HG03175 (cell line): Measurements from ENCODE around the gene KRTAP1-5.
"Not testable (repeated sequence)": the region's sequence is repeated elsewhere in the genome, so short reads cannot be mapped to it uniquely, and the experiment has no call there.

ENCODE experiments used
- ATAC-seq: cut with Tn5 transposase; IDR thresholded peaks from one replicate; pipeline ENCODE4 v1.9.1; 2021; ENCODE audit warnings: mild to moderate bottlenecking, moderate library complexity; ENCODE audit not compliant: unreplicated experiment

KRTAP1-5 gene

DNA sequence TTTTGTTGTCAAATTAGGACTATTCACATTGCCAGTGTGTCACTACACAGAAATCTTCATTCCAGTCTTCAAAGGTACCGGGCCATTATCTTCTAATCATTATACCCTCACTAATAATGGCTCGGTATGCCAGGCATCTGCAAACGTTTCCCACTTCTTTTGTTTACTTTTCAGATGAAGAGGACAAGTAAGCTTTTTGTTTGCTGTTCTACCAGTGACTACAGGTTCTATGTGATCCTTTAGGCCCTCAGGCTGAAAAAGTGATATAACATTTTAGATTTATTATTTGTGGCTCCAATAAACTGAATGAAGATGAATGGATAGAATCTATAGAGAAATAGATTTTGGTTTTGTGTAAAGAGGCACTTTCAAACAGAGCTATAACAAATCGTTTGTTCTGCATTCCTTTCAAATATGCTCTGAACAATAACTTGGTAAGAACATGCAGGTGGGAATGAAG lies 17.7 kb downstream of the KRTAP1-5 start:
- ATAC-seq: no peak

DNA sequence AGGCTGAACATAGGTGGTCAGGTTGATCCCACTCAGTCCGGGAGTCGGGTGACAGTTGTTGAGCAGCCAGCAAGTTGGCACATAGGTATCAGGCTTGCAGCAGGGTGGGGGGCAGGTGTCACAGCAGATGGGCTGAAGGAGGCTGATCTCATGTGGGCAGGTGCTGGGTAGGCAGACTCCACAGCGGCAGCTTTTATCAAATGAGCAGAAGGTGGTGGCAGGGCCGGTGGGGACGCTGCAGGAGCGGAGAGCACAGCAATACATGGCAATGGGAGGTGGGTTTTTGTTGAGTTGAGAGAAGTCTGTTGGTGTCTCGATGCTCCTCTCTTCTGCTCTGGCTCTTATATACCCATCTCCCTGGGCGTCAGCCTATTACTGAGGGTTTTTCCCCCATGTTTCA lies 18.2 kb downstream of the KRTAP1-5 start, which contains the start of gene KRTAP3-1:
Gene KRTAP3-1 (minus strand): TSS at position 318 of the 400 bp plus-strand sequence. CDS start 54 bp downstream, at position 264.
- no peak for ATAC-seq

DNA sequence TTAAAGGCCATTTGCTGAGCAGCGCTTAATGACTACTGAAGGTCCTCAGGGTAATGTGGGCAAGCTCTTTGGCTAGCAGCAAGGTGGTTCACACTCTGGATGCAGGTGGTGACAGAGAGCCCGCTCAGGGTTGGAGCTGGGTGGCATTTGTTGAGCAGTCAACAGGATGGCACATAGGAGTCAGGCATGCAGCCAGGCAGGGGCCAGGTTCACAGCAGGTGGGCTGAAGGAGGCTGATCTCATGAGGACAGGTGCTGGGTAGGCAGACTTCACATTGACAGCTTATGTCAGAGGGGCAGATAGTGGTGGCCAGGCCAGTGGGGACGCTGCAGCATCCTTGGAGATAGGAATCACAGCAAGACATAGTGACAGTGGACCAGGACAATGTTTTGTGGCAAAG lies 22.6 kb downstream of the KRTAP1-5 start:
- no peak for ATAC-seq

DNA sequence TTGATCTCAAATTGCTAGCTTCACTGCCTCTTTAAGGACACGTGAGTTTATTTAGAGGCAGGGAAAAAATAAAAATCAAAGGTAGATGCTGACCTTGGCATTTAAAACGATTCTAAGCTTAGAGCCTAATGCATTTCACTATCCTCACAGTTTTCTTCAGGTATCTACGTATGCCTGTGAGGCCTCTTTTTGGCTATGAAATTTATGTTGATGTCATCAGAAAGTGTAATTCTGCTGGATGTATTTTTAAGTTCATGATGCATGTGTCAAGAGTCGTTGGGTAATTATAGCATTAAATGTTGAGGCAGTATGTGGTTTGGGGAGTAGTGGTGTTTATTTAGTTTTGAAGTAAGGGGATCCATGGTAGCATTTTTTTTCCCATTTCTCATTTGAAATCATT lies 23.1 kb downstream of the KRTAP1-5 start:
- no peak for ATAC-seq

DNA sequence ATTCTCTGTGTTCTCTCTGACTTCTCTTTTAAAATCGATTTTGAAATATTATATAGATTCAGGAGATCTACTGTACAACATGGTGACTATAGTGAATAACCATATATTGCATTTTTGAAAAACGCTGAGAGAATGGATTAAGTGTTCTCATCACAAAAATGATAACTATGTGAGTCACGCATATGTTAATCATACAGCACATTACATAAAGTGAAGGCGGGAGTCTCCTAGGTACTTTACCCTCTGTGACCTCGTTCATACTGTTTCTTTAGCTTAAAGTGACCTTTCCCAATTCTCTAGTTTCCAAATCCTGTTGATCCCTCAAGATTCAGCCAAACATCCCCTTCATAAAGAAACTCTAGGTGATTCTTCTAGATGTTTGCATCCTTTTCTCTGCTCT lies 24.2 kb downstream of the KRTAP1-5 start:
- ATAC-seq: no peak

DNA sequence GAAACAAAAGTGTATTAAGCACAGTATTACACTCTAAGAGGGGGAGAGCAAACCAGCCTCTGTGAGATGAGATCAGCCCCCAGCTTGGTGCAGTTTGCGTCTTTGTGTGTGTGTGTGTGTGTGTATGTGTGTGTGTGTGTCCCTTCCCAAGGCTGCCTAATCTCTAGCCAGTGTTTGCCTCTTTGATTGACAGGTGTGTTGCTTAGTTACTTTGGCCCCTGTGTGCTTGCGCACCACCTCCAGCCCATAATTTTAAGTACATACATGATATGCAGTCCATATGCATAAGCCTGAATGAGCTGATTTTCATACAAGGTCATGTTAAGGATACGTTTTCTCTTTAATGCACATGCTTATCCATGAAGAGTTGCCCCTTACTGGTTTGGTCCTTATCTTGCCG lies 25.2 kb downstream of the KRTAP1-5 start:
- ATAC-seq: no peak

DNA sequence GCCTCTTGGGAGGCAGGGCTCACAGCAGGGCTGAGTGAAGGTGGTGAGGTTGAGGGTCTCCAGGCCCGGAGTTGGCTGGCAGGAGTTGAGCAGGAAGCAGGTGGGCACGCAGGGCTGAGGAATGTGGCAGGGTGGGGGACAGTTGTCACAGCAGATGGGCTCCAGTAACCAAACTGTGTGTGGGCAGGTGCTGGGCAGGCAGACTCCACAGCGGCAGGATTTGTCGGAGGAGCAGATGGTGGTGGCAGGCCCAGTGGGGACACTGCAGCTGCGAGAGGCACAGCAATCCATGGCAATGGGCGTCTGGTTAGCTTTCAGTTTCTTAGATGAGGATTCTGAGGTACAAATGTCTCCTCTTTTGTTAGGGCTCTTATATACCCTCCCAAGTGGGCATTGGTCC lies 27.4 kb downstream of the KRTAP1-5 start, which contains the start of gene KRTAP3-2:
Gene KRTAP3-2 (minus strand): TSS at position 344 of the 400 bp plus-strand sequence. CDS start 53 bp downstream, at position 291.
- ATAC-seq: not testable (repeated sequence)

DNA sequence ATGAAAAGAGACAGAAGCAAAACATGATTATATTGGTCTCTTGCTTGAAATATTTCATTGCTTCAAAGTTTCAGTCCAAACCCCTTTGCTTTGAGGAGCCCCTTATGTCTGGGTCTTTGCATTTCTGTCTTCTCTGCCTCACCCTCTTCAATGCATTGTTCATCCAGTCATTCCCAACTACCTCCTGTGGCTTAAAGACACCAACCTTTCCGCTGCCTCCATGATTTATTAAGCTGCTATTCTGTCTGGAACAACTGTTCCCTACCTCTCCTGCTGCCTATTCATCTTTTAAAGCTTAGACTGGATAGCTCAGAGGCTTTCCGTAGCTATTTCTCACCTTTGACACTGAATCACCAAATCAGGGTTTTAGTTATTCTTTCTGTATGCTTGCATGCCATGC lies 29.6 kb downstream of the KRTAP1-5 start:
- no peak for ATAC-seq

DNA sequence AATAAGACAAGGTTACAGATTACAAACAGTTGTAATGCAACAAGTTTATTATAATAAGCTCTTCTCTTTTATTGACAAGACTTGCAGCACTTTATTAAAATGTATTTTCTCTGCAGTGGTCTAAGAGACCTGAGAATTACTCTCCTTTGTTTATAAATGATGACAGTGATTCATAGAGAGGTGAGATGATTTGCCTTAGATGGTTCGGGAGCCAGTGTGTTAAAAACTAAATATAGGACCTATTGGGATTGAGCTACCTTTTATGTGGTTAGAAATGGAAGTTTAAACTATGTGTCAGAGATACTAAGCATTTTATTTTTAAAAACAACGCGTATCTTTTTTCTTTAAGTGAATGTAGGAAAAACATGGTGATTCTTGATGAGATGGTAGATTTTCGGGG lies 30.2 kb downstream of the KRTAP1-5 start:
- no peak for ATAC-seq

DNA sequence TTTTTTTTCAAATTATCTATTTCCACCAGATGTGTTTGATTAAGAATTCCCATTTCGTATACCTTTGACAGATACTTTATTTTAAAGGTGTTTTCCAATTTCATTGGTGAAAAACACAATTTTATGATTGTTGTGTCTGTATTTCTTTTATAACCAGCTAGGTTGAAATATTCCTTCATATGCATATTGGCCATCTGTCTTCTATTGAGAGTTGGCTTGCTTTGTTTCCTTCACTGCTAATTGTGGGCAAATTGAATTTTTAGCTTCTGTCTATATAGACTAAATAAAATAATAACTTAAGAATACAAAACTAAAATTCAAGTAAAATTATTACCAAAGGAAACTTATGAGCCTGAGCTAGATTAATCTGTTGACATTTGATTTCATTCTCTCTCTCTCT lies 31.9 kb downstream of the KRTAP1-5 start:
- ATAC-seq: no peak

DNA sequence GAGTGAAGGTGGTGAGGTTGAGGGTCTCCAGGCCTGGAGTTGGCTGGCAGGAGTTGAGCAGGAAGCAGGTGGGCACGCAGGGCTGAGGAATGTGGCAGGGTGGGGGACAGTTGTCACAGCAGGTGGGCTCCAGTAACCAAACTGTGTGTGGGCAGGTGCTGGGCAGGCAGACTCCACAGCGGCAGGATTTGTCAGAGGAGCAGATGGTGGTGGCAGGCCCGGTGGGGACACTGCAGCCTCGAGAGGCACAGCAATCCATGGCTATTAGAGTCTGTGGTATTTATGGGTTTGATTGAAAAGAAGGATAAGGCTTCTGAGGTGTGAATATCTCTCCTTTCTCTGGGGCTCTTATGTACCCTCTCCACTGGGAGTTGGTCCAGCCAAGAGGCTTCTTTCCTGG lies 33.2 kb downstream of the KRTAP1-5 start, which contains the start of gene KRTAP3-3:
Gene KRTAP3-3 (minus strand): TSS at position 326 of the 400 bp plus-strand sequence. CDS start 67 bp downstream, at position 259.
- ATAC-seq: no peak

DNA sequence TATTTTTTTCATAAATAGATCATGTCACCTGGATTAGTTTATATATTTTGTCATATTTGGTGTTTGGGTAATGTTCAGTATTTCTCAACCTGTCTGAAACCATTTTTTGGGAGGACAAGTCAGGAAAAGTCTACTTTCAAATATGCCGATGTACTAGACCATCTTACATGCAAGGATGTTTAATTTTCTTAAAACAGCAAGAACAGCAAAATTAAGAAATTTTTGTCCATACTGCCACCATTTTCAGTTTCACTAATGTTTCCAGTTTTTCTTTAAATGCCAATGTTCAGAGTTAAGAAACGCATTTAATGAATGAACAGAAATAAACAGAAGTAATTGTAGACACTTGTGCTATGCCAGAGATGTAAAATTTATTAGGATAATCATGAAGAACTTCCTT lies 33.9 kb downstream of the KRTAP1-5 start:
- ATAC-seq: no peak

DNA sequence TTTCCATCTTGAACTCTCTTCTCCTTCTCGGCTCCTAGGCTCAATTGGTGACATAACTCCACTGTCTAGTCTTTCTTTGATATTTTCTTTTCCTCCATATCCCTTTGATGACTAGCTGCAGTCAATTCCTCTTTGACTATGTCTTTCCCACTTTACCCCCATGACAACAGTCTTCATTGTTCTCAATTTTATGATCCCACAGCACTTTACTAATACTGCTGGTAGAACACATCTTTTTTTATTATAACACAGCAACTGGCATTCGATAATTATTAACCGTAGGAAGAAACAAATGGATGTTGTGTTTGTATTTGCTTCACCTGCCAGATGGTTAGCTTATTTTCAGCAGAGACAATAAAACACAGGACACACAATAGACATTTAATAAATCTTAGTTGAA lies 34.3 kb downstream of the KRTAP1-5 start:
- ATAC-seq: no peak

DNA sequence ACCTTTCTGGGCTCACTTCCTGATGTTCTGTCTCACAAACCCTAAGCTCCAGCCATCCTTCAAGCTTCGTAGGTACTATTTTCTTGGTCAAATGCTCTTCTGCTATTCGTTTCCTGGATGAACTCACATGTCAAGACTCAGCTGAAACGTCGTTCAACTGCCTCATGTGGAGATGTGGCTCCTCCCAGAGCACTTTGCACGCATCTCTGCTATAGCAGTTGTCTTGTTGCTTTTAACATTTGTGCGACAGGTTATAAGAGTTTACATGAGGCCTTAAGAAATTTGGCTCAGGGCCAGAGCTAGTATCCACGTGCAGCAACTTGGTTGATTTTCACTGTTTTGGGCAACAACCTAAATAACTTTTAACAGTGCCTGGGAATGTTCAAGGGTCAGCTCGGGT lies 40.1 kb downstream of the KRTAP1-5 start:
- ATAC-seq: no peak

DNA sequence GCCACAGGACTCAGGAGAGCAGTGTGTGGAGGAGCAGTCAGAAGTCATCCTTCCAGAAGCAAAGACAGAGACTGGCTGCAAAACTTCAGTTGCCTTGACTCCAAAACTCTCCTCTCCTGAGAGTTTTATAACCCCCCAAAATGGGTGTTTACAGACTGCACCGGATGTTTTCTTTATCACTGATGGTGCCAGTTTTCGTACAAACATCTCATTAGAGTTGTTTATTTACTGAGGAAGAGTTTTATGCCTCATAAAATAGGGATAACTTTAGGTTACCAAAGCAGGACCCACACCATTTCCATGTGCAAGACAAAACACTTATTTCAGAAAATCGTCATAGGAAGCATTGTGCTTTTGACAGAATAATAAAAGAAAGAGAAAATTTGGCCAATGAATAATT lies 42.8 kb downstream of the KRTAP1-5 start, which contains the start of gene KRT40:
Gene KRT40 (minus strand): TSS at position 101 of the 400 bp plus-strand sequence. CDS start 53 bp downstream, at position 48.
- no peak for ATAC-seq

DNA sequence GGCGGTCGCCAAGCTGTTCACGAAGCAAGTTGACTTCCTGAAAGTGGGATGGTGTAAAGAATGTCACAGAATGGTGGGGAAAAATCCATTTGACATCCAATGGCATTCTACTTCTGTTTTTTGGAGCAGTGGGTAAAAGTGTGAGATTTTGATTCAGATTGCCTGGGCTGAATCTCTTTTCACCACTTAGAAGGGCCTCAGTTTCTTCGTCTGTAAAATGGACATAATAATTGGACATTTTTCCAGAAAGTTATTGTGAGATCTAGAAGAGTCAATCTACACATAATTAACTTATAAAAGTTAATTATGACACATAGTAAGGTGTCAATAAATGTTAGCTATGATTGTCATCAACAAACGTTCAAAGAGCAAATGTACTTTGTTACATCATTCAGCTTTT lies 45.9 kb downstream of the KRTAP1-5 start:
- ATAC-seq: no peak

DNA sequence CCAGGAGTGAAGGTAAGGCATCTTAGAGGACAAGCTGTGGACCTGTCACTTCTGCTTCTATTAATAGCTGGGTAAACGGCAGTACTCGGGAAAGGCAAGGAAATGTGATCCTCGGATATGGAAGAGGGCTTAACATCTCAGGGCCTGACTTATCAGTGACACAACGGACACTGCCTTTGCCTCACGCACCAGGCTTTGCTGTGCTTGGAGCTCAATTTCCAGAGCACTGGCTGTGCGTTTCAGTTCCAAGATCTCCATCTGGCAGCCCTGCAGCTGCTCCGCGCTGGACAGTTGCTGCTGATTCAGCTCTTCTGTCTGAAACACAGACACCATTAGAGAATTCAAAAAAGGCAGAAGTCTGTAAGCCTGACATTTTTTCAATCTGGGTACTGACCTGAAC lies 46.4 kb downstream of the KRTAP1-5 start:
- ATAC-seq: no peak

DNA sequence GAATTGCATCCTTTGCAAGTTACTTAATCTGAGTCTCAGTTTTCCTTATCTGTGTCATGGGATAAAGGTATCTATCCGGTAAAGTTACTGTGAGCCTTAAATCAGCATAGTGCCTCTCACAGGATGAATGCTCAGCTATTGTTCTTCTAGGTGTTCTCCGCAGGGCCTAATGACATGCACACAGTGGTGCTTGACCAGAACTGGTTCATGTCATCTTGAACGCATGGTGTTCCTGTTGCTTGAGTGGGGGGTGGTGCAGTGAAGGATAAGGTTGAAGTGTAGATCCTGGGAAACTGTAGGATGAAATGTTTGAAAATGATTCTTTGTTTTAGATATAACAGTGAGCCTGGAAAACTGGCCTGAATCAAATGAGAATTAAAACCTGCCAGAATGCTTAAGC lies 46.9 kb downstream of the KRTAP1-5 start:
- no peak for ATAC-seq

DNA sequence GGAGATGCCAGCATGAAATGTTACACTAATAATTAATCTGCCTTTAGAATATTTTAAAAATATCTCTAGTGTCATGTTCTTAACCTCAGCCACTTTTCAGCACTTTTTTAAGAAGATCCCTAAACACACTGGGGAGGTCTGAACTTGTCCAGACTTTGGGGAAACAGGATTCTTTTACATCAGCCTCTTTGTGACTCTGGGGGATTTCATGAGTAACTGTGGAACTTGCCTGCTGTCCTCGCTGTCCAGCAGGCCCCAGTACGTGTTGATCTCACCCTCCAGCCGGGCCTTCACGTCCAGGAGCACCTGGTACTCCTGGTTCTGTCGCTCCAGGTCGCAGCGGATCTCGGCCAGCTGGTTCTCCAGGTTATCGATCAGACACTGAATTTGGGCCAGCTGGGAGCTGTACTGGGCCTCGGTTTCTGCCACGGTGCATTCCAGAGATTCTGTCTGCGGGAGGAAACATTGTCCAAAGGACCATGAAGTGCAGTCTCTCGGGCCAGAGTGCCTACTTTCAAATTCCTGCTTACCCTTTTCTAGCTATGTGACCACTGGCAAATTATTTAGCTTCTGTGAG lies 48.3 kb downstream of the KRTAP1-5 start:
- ATAC-seq: no peak
